Left ventricle myocardium superior (tissue), 1 donor: ENCODE data around the gene RPL36. TPM values are rescaled to one million over a fixed set of nuclear protein-coding genes. Genes with fewer than 3 reads are reported as not detected.
A peak's percentile ranks its signal among the peaks of the same experiment; 100 is the strongest.

ENCODE experiments used
- ATAC-seq: fragments of 200-7000 bp; cut with Tn5 transposase; one replicate; pipeline ENCODE4 v1.9.1; 2020; ENCODE audit warnings: mild to moderate bottlenecking, moderate library complexity
- DNase-seq: peaks from one replicate; pipeline ENCODE4 v3.0.0-alpha.2; 2020
- intact Hi-C: fragments of 100-400 bp; cut with micrococcal nuclease; formaldehyde crosslinking; loops from one replicate; pipeline ENCODE4 v1.11.0; 2022
- total RNA-seq: library from RNA; stranded (reverse); fragmentation: NEBNext Ultra II Directional; extraction: Animal tissue kit (Norgen Biotek cat#: 25700); gene quantifications from one replicate; pipeline ENCODE4 v1.2.1, GENCODE V29; 2021
- donor health status: DM: no; HTN: yes; CAD: no; lungs with severe emphysema.

Gene RPL36
- total RNA-seq, 1 donor from 2014 or later: 401 TPM

DNA sequence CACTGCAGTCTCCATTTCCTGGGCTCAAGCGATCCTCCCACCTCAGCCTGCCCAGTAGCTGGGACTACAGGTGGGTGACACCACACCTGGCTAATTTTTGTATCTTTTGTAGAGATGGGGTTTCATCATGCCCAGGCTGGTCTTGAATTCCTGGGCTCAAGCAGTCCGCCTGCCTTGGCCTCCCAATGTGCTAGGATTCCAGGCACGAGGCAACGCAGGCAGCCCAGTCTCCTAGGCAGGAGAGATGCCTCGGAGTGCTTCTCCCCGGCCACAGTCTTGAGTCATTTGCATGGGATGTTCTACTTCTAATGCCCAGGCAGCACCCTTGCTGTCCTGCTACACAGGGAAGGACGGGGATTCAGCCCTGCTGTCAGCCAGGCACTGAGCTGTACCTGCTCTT is 18.5 kb upstream of the RPL36 start:
- DNase-seq: no peak
- no peak for ATAC-seq
- intact Hi-C loops: no loop called here

- ATAC-seq: no peak
- no peak for DNase-seq
- intact Hi-C loops: no loop called here
Observed at GRCh38 chr19:5672708-5673459, 17.2 kb upstream of the RPL36 start.

GRCh38 chr19:5673752-5674151 is 16.3 kb upstream of the RPL36 start:
- no peak for DNase-seq
- no peak for ATAC-seq
- intact Hi-C loops: no loop called here

DNA sequence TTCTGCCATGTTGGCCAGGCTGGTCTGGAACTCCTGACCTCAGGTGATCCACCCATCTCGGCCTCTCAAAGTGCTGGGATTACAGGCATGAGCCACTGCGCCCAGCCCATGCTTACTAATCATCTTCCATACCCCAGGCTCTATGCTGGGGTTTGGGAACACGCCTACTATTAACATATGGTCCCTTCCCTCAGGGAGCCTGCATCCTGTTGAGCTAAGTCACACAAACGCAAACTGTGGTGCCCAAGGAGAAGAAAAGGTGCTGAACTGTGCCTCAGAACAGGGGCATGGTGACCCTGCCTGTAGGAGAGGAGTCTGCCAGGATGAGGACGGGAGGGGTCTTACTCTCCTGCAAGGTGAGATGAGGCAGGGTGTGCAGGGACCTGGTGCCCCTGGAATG is 15.4 kb upstream of the RPL36 start:
- intact Hi-C loops: no loop called here
- ATAC-seq: no peak
- DNase-seq: no peak

- DNase-seq (no peak), ATAC-seq (no peak)
- intact Hi-C loops: no loop called here
Observed at GRCh38 chr19:5676105-5676771, 13.9 kb upstream of the RPL36 start.

GRCh38 chr19:5676772-5677105 is 13.4 kb upstream of the RPL36 start:
- intact Hi-C loops: no loop called here
- DNase-seq (no peak), ATAC-seq (no peak)

GRCh38 chr19:5677136-5677535 is 13.0 kb upstream of the RPL36 start:
- no peak for DNase-seq
- intact Hi-C loops: no loop called here
- no peak for ATAC-seq

DNA sequence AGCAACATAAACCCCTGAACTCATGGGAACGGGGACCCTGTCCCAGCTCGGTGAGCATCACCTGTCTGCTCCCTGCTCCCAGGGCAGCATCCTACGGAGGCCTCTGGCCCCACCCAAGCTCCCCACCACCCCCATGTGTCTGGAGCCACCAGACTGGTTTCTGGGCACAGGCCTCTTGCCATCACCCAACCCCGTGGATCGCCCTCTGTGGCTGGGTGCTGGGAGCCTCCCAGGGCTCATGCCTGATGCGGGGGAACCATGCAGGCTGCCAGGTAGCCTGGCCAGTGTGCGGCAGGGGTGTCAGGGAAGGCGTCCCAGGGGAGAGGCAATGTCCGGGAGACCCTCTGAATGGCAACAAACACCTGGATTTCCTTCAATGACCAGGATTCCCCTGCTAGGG is 12.5 kb upstream of the RPL36 start:
- intact Hi-C loops: no loop called here
- ATAC-seq (no peak), DNase-seq (peak; percentile 30)

DNA sequence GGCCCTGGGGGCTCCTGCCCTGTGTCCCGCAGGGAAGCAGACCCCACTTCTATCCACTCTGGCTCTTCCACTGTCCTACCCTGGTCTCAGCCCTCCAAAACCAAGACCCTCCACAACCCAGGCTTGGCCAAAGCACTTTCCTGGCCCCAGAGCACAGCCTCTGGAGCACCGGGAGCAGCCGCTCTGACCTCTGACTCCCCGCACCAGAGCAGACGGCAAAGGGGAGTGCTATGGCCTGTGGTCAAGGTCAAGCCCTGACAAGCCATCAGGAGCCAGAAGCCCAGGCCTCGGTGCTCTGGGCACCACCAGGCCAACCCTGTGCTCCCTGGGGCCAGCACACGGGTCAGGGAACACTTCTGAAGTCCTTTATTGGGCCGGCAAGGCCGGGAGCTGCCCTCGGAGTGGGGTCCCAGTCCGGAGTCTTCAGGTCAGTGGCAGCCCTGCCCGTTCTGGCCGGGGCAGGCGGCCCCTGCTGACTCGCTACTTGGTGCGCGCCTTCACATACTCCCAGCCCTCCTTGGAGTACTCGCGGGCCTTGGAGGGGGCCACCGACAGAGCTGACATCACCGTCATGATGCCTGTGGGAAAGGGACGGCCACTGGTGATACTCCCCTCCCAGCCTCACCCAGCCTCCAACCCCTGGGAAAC is 11.9 kb upstream of the RPL36 start:
- ATAC-seq (no peak), DNase-seq (peak; percentile 33)
- intact Hi-C loops: no loop called here

GRCh38 chr19:5679289-5680083 is 10.6 kb upstream of the RPL36 start:
- DNase-seq (peak; percentile 52), ATAC-seq (peak; percentile 0)
- intact Hi-C loops: no loop called here

DNA sequence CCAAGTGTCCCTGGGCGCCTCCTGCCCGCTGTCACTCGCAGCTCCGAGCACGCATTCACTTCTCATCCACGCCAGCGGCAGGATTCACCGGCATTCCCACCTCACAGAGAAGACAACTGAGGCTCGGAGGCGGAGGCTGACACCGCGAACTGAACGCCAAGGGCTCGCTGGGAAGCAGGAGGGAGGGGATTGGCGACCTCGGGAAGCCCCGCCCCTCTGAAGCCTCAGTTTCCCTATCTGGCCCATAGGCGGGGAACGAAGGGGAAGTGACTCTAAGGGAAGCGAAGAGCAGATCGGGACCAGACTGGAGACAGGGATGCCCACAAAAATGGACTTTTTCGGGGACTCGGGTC is 10.0 kb upstream of the RPL36 start:
- intact Hi-C loops: no loop called here
- ATAC-seq (peak; percentile 10), DNase-seq (peak; percentile 71)

- intact Hi-C loops: no loop called here
- ATAC-seq (peak; percentile 92), DNase-seq (peak; percentile 99)
Observed at GRCh38 chr19:5680437-5681368, 9.4 kb upstream of the RPL36 start, which contains the start of the genes HSD11B1L and MICOS13. Gene HSD11B1L (plus strand): TSS chr19:5681027. CDS start chr19:5684833, 3,806 bp downstream. Gene MICOS13 (minus strand): TSS chr19:5680516. CDS start chr19:5680486, 30 bp downstream.

GRCh38 chr19:5681391-5682106 is 8.5 kb upstream of the RPL36 start:
- no peak for DNase-seq
- ATAC-seq: no peak
- intact Hi-C loops: no loop called here

DNA sequence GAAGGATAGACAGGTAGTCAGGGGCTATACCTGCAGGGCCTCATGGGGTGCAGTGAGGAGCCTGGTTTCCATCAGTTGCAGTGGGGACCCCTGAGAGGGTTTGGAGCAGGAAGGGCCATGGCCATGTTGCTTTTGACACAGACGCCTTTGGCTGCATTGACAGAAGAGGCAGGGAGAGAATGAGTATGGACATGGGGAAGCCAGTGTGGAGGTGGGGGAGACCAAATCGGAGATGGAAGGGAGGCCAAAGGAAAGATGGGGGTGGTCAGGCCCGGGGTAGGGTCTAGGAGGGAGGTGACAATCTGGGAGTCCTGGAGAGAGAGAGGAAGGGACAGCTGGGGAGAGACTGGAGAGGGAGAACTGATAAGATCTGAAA is 8.0 kb upstream of the RPL36 start:
- ATAC-seq (no peak), DNase-seq (no peak)

GRCh38 chr19:5683177-5683886 is 6.8 kb upstream of the RPL36 start:
- DNase-seq (no peak), ATAC-seq (no peak)
- intact Hi-C loops: no loop called here

More for the DNA sequence above, 8.0 kb upstream of the RPL36 start:
- intact Hi-C loops: no loop called here

GRCh38 chr19:5684694-5685430 is 5.2 kb upstream of the RPL36 start:
- ATAC-seq (no peak), DNase-seq (peak; percentile 35)
- intact Hi-C loops: no loop called here

GRCh38 chr19:5686326-5686646 is 3.8 kb upstream of the RPL36 start:
- intact Hi-C loops: no loop called here
- no peak for ATAC-seq
- no peak for DNase-seq
